Panc1 (cell line): Measurements from ENCODE around the gene MUC5AC. TPM values are rescaled to one million over a fixed set of nuclear protein-coding genes. Genes with fewer than 3 reads are reported as not detected.
A peak's percentile ranks its signal among the peaks of the same experiment; 100 is the strongest.

Source experiments
- ATAC-seq: fragments of 200-7000 bp; cut with Tn5 transposase; 2 replicates; pipeline ENCODE4 v1.9.1; 2020; ENCODE audit warnings: mild to moderate bottlenecking, moderate library complexity
- BruUV-seq: library from RNA; stranded (reverse); fragments of 400-500 nt; replicated peaks from 2 replicates; lab custom pipeline; 2021; lab: Mats Ljungman, UMichigan
- CTCF ChIA-PET: fragments of 300-600 bp; sonication (Branson Sonifier 250); formaldehyde crosslinking; loops from one replicate; lab custom pipeline; 2022; ENCODE audit warnings: antibody characterized with exemption; lab: Charles Lee
- POLR2A ChIA-PET: fragments of 300-600 bp; sonication (Branson Sonifier 250); formaldehyde crosslinking; loops from one replicate; lab custom pipeline; 2022; ENCODE audit warnings: antibody characterized with exemption; lab: Charles Lee
- DNase-seq: peaks from one replicate; pipeline ENCODE4 v3.0.0-alpha.2; 2010; ENCODE audit warnings: low read depth, low spot score
- H3K27ac ChIP-seq: 2 replicates; pipeline ENCODE4 v1.5.1; 2011; ENCODE audit warnings: mild to moderate bottlenecking, low read length, inconsistent platforms
- H3K27me3 ChIP-seq: fragments of 200-500 bp; sonication (Bioruptor generic); 2 replicates; pipeline ENCODE4 v1.6.0; 2014; ENCODE audit warnings: low read length, inconsistent platforms; ENCODE audit not compliant: control insufficient read depth, insufficient read depth
- H3K36me3 ChIP-seq: fragments of 200-500 bp; sonication (Bioruptor generic); 2 replicates; pipeline ENCODE4 v1.5.1; 2014; ENCODE audit warnings: inconsistent platforms, mild to moderate bottlenecking, low read length, moderate library complexity; ENCODE audit not compliant: control insufficient read depth, insufficient read depth
- H3K4me1 ChIP-seq: 2 replicates; pipeline ENCODE4 v1.5.1; 2011; ENCODE audit warnings: inconsistent platforms, mild to moderate bottlenecking, low read length, moderate library complexity; ENCODE audit not compliant: control insufficient read depth, insufficient read depth
- H3K4me3 ChIP-seq, 2 experiments: 2 replicates each; pipeline ENCODE4 v1.5.1; 2011 to 2012; ENCODE audit warnings: low read depth in 2 of 2, low read length in 2 of 2, mild to moderate bottlenecking in 2 of 2, inconsistent platforms in 1 of 2, moderate library complexity in 1 of 2
- H3K9me3 ChIP-seq: fragments of 200-500 bp; sonication (Bioruptor generic); 2 replicates; pipeline ENCODE4 v1.5.1; 2014; ENCODE audit warnings: low read depth, mild to moderate bottlenecking, inconsistent platforms, low read length, moderate library complexity; ENCODE audit not compliant: control insufficient read depth, insufficient read depth
- POLR2AphosphoS5 ChIP-seq: IDR thresholded peaks from 2 replicates; pipeline ENCODE4 v1.6.1; 2012; ENCODE audit warnings: mild to moderate bottlenecking, low read depth, low read length, moderate library complexity
- SIN3A ChIP-seq: IDR thresholded peaks from 2 replicates; pipeline ENCODE4 v1.6.1; 2012; ENCODE audit warnings: low read depth, mild to moderate bottlenecking, low read length, moderate library complexity, borderline replicate concordance; ENCODE audit not compliant: insufficient read depth
- in situ Hi-C: cut with HindIII; loops from 2 replicates; pipeline ENCODE4 v1.10.0; 2016; ENCODE audit warnings: low sequenced_read_pairs, low pct_unique_long_range_greater_than_20kb
- intact Hi-C: fragments of 100-400 bp; cut with micrococcal nuclease; formaldehyde crosslinking; loops from one replicate; pipeline ENCODE4 v1.10.0; 2022; ENCODE audit not compliant: unreplicated experiment
- total RNA-seq: library from RNA; stranded (reverse); gene quantifications from one replicate; pipeline ENCODE4 v1.2.1, GENCODE V29; 2021; ENCODE audit not compliant: unreplicated experiment
- TF ChIP-seq, protein P1 (sequence below): fragments of 450-650 bp; IDR thresholded peaks from 2 replicates; pipeline ENCODE4 v1.5.1; 2017; ENCODE audit warnings: mild to moderate bottlenecking
- TF ChIP-seq, protein P2 (sequence below), 2 experiments: IDR thresholded peaks; 2 replicates each; pipeline ENCODE4 v1.6.1; 2011 to 2012; ENCODE audit warnings: low read depth in 2 of 2, control low read depth in 1 of 2, low read length in 1 of 2, mild to moderate bottlenecking in 1 of 2, moderate library complexity in 1 of 2; ENCODE audit not compliant: insufficient read depth in 1 of 2

MUC5AC gene
- total RNA-seq, 1 experiment from 2014 or later = 0.03 TPM

DNA sequence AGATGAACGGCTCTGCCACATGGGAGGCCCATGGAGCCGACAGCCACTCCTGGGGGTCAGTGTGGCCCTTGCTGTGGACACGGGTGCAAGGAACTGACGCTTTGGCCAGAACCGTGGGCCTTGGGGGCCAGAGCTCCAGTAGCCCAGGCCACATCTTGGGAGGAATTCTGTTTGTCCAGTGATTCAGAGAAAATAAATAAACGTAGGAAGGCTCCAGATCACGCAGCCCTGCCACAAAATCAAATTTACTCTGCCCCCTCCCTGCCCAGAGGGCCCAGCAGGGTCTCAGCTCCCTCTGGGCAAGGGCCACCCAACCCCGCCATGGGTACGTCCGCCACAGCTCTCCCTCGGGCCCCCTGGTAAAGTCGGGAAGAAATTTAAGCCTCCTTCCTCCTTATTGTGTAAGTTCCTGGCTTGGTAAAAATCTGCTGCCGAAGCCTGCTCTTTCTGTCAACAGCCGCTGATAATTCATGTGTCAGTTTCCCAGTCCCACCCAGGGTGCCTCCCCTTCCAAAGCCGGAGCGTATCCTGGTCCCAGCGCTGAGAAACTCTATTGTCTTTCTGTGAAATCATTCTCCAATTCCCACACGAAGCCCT, 6.9 kb upstream of the MUC5AC start:
- Histone ChIP-seq H3K36me3 (no peaks in the 10 kb centered on the region), H3K4me3 (peak overlapping the region in 1 of 2 experiments; percentile 13; a peak in 2 of 4 replicates), H3K27ac (peak overlapping the region; percentile 96), H3K4me1 (peaks cover 56% of the 10 kb centered on the region), H3K9me3 (peaks cover 4% of the 10 kb centered on the region; the same call in 1 of the 2 replicates), H3K27me3 (no peaks in the 10 kb centered on the region)
- DNase-seq (peak; percentile 72), ATAC-seq (peak; percentile 15)
- intact Hi-C loops = no loop called here
- no TSS peak for BruUV-seq
- CTCF ChIA-PET = no interaction called here
- in situ Hi-C loops = no loop called here
- TF ChIP-seq POLR2AphosphoS5 (no peak; the same call in 1 of the 2 replicates), SIN3A (peak; percentile 24; the same call in 1 of the 2 replicates)
- TF ChIP-seq, protein P1, sequence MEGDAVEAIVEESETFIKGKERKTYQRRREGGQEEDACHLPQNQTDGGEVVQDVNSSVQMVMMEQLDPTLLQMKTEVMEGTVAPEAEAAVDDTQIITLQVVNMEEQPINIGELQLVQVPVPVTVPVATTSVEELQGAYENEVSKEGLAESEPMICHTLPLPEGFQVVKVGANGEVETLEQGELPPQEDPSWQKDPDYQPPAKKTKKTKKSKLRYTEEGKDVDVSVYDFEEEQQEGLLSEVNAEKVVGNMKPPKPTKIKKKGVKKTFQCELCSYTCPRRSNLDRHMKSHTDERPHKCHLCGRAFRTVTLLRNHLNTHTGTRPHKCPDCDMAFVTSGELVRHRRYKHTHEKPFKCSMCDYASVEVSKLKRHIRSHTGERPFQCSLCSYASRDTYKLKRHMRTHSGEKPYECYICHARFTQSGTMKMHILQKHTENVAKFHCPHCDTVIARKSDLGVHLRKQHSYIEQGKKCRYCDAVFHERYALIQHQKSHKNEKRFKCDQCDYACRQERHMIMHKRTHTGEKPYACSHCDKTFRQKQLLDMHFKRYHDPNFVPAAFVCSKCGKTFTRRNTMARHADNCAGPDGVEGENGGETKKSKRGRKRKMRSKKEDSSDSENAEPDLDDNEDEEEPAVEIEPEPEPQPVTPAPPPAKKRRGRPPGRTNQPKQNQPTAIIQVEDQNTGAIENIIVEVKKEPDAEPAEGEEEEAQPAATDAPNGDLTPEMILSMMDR = no peak
- POLR2A ChIA-PET = no interaction called here

DNA sequence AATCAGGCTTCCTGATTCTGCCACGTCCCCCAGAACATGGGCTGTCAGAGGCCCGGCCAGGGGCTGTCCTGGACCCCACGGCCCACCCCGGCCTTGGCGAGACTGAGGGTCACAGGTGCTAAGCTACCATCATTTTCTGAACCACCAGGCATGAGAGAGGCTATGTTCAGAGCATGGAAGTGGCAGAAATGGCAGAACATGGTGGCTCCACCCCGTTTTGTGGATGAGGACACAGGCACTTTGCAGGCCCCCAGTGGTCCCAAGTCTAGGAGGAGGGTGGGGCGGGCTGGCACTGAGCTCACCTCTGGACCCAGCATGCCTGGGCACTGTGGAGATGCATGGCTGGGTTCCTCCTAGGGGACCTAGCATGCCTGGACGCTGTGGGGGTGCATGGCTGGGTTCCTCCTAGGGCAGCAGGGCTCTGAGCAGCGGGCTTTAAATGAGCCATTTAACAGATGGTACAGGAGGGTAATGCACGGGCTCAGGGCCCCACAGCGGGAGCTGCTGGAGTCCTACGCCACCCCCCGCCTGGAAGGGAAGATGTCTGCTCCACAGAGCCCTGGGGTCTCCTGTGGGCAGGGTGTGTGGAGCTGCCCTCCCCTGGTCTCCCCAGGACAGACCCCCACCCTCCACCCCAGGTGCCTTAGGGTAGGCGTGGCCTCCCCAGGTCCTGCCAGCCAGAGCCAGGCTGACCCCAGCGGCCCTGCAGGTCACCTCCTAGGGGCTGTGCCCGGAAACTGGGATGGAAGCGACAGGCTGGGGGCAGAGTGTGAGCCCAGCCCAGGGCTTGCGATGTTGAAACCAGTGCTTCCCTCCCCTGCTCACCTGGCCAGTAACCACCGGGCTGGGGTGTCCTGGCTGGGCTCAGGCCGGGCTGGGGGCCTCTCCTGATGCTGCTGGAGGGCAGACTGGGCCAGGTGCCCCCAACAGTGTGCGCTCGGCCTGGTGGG, 6.1 kb upstream of the MUC5AC start:
- DNase-seq (peak; percentile 18), ATAC-seq (peak; percentile 51)
- peak overlapping the region in 1 of 2 experiments; percentile 13; a peak in 2 of 4 replicates for H3K4me3 ChIP-seq
- ChIA-PET CTCF (no interaction called here), POLR2A (no interaction called here)
- H3K4me1 ChIP-seq = peaks cover 55% of the 10 kb centered on the region
- in situ Hi-C loops = no loop called here
- H3K36me3 ChIP-seq = no peaks in the 10 kb centered on the region
- peak overlapping the region; percentile 96 for H3K27ac ChIP-seq
- peaks cover 4% of the 10 kb centered on the region; the same call in 1 of the 2 replicates for H3K9me3 ChIP-seq
- H3K27me3 ChIP-seq = no peaks in the 10 kb centered on the region
- intact Hi-C loops = no loop called here
- no TSS peak for BruUV-seq
- TF ChIP-seq SIN3A = peak; percentile 21; the same call in 1 of the 2 replicates
- TF ChIP-seq, protein P1 = no peak
- TF ChIP-seq, protein P2, sequence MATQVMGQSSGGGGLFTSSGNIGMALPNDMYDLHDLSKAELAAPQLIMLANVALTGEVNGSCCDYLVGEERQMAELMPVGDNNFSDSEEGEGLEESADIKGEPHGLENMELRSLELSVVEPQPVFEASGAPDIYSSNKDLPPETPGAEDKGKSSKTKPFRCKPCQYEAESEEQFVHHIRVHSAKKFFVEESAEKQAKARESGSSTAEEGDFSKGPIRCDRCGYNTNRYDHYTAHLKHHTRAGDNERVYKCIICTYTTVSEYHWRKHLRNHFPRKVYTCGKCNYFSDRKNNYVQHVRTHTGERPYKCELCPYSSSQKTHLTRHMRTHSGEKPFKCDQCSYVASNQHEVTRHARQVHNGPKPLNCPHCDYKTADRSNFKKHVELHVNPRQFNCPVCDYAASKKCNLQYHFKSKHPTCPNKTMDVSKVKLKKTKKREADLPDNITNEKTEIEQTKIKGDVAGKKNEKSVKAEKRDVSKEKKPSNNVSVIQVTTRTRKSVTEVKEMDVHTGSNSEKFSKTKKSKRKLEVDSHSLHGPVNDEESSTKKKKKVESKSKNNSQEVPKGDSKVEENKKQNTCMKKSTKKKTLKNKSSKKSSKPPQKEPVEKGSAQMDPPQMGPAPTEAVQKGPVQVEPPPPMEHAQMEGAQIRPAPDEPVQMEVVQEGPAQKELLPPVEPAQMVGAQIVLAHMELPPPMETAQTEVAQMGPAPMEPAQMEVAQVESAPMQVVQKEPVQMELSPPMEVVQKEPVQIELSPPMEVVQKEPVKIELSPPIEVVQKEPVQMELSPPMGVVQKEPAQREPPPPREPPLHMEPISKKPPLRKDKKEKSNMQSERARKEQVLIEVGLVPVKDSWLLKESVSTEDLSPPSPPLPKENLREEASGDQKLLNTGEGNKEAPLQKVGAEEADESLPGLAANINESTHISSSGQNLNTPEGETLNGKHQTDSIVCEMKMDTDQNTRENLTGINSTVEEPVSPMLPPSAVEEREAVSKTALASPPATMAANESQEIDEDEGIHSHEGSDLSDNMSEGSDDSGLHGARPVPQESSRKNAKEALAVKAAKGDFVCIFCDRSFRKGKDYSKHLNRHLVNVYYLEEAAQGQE (IDR thresholded peaks at IDR 0.05; ENCODE audit: insufficient read depth in 1 of 2, low read depth in 2 of 2, low read length in 1 of 2) = 0 out of 4 replicates have a peak, but pooled peaks of 1 of the 2 experiments have one; percentile 20
